Gastroesophageal sphincter (tissue), 3 donors: ENCODE measurements around the gene A2M.

ENCODE experiments used
- POLR2A ChIP-seq, 2 donors: fragments of 450-650 bp; IDR thresholded peaks; one replicate each; pipeline ENCODE4 v1.6.1; 2017; ENCODE audit warnings: antibody characterized with exemption in 2 of 2, mild to moderate bottlenecking in 2 of 2, moderate library complexity in 1 of 2
- POLR2AphosphoS5 ChIP-seq: sonication (generic); formaldehyde crosslinking; IDR thresholded peaks from one replicate; pipeline ENCODE4 v1.6.1; 2017; ENCODE audit warnings: antibody characterized with exemption
- TF ChIP-seq, protein P1 (sequence below), 4 experiments: fragments of 200-600 bp in 2 of 4; fragments of 450-650 bp in 2 of 4; sonication (generic) in 1 of 4; IDR thresholded peaks; one replicate each; pipeline ENCODE4 v1.5.1; 2017 to 2019; ENCODE audit warnings: antibody characterized with exemption in 4 of 4, mild to moderate bottlenecking in 2 of 4, moderate library complexity in 2 of 4

GRCh38 chr12:9132008-9132535 is 16.4 kb upstream of the A2M start:
- TF ChIP-seq, protein P1, sequence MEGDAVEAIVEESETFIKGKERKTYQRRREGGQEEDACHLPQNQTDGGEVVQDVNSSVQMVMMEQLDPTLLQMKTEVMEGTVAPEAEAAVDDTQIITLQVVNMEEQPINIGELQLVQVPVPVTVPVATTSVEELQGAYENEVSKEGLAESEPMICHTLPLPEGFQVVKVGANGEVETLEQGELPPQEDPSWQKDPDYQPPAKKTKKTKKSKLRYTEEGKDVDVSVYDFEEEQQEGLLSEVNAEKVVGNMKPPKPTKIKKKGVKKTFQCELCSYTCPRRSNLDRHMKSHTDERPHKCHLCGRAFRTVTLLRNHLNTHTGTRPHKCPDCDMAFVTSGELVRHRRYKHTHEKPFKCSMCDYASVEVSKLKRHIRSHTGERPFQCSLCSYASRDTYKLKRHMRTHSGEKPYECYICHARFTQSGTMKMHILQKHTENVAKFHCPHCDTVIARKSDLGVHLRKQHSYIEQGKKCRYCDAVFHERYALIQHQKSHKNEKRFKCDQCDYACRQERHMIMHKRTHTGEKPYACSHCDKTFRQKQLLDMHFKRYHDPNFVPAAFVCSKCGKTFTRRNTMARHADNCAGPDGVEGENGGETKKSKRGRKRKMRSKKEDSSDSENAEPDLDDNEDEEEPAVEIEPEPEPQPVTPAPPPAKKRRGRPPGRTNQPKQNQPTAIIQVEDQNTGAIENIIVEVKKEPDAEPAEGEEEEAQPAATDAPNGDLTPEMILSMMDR (IDR thresholded peaks at IDR 0.05) = no peak
- no peak for TF ChIP-seq POLR2A (IDR thresholded peaks at IDR 0.05)
- peak; percentile 25 for TF ChIP-seq POLR2AphosphoS5
